RWPE1 (cell line): ENCODE results near the gene INHA.

Experiments used
- CTCF ChIA-PET: fragments of 350-600 bp; sonication (Branson Sonifier 250); formaldehyde crosslinking; extraction: SDS; loops from one replicate; lab custom pipeline; 2021; lab: Yijun Ruan, JAX
- POLR2A ChIA-PET: fragments of 400-600 bp; formaldehyde crosslinking; extraction: SDS; loops from one replicate; lab custom pipeline; 2020; ENCODE audit warnings: antibody characterized with exemption; ENCODE audit not compliant: low non-redundant PET; lab: Yijun Ruan, JAX
- DNase-seq: peaks from one replicate; pipeline ENCODE4 v3.0.0; 2012; ENCODE audit warnings: low spot score
- H3K27ac ChIP-seq: fragments of 450-650 bp; 2 replicates; pipeline ENCODE4 v1.5.1; 2017
- CTCF ChIP-seq: fragments of 450-650 bp; conservative IDR thresholded peaks from 2 replicates; pipeline ENCODE4 v1.5.1; 2017; ENCODE audit warnings: low read depth, mild to moderate bottlenecking

The INHA gene

GRCh38 chr2:219543596-219544358, 28.3 kb upstream of the INHA start, which contains the start of the genes CHPF and TMEM198:
TSS of gene CHPF (minus strand) at chr2:219543809. CDS start at chr2:219543538, 271 bp downstream.
TSS of gene TMEM198 (plus strand) at chr2:219544028. CDS start at chr2:219544728, 700 bp downstream.
- peak within 1 kb of the TSS; percentile 94 for H3K27ac ChIP-seq
- POLR2A ChIA-PET = interaction anchor here (0.6 to 1.3 kb wide), 2 partner anchors 27 to 1628 kb away, joined by 3 read pairs; partner anchors contain the start of gene OBSL1
- TF ChIP-seq CTCF = no peak
- CTCF ChIA-PET = interaction anchor here (0.7 to 5.5 kb wide), 3 partner anchors 11 to 131 kb away, joined by 3 to 25 read pairs (median 6); no protein-coding TSS in a partner anchor
- peak; percentile 99 for DNase-seq

GRCh38 chr2:219544567-219544966, 27.5 kb upstream of the INHA start:
- H3K27ac ChIP-seq = peak overlapping the region; percentile 94; the same call in 1 of the 2 replicates
- no peak for TF ChIP-seq CTCF
- no peak for DNase-seq
- CTCF ChIA-PET = interaction anchor here (0.7 to 1.1 kb wide), 2 partner anchors 12 to 131 kb away, joined by 3 to 6 read pairs; no protein-coding TSS in a partner anchor
- POLR2A ChIA-PET = no interaction called here

GRCh38 chr2:219545295-219545942, 26.7 kb upstream of the INHA start:
- no peak for DNase-seq
- no peak for TF ChIP-seq CTCF
- ChIA-PET CTCF (interaction anchor here (0.8 kb wide), 1 partner anchor 16 kb away, joined by 5 read pairs; no protein-coding TSS in a partner anchor), POLR2A (no interaction called here)
- no peak overlapping the region for H3K27ac ChIP-seq

- no peak for DNase-seq
- TF ChIP-seq CTCF = no peak
- ChIA-PET CTCF (interaction anchor here (0.8 kb wide), 1 partner anchor 15 kb away, joined by 5 read pairs; no protein-coding TSS in a partner anchor), POLR2A (no interaction called here)
- H3K27ac ChIP-seq = no peak overlapping the region
These were observed 26.2 kb upstream of the INHA start for GRCh38 chr2:219545943-219546352.

- TF ChIP-seq CTCF = no peak
- ChIA-PET POLR2A (no interaction called here), CTCF (no interaction called here)
- DNase-seq = no peak
- no peak overlapping the region for H3K27ac ChIP-seq
These were observed 24.5 kb upstream of the INHA start for GRCh38 chr2:219547621-219548020.

GRCh38 chr2:219548990-219549389, 23.1 kb upstream of the INHA start:
- H3K27ac ChIP-seq = no peak overlapping the region
- TF ChIP-seq CTCF = no peak
- CTCF ChIA-PET = interaction anchor here (3.6 kb wide), 1 partner anchor 12 kb away, joined by 15 read pairs; no protein-coding TSS in a partner anchor
- POLR2A ChIA-PET = no interaction called here
- DNase-seq = no peak
